Left lung (tissue), 10 donors: ENCODE measurements around the gene EIF2AK3. TPM values are rescaled to one million over a fixed set of nuclear protein-coding genes. Genes with fewer than 3 reads are reported as not detected.

Source experiments
- ATAC-seq: fragments of 200-7000 bp; cut with Tn5 transposase; one replicate; pipeline ENCODE4 v1.9.1; 2020; ENCODE audit warnings: moderate library complexity
- DNase-seq, 4 donors: peaks; one replicate each; pipeline ENCODE4 v3.0.0-alpha.2; 2013 to 2020
- H3K27ac ChIP-seq, 2 donors: fragments of 200-600 bp; sonication (generic) in 1 of 2; one replicate each; pipeline versions ENCODE4 v1.5.0 to v1.8.0; 2020 to 2021
- H3K27me3 ChIP-seq, 2 donors: fragments of 200-600 bp; sonication (generic) in 1 of 2; one replicate each; pipeline versions ENCODE4 v1.5.0 to v1.8.0; 2020 to 2021
- H3K36me3 ChIP-seq, 2 donors: fragments of 200-600 bp; sonication (generic) in 1 of 2; one replicate each; pipeline versions ENCODE4 v1.5.0 to v1.8.0; 2020 to 2021
- H3K4me1 ChIP-seq, 2 donors: fragments of 200-600 bp; one replicate each; pipeline ENCODE4 v1.8.0; 2021
- H3K4me3 ChIP-seq, 2 donors: fragments of 200-600 bp; sonication (generic) in 1 of 2; one replicate each; pipeline versions ENCODE4 v1.5.0 to v1.8.0; 2020 to 2021; ENCODE audit warnings: mild to moderate bottlenecking in 1 of 2
- H3K9me3 ChIP-seq, 2 donors: fragments of 200-600 bp; sonication (generic) in 1 of 2; one replicate each; pipeline versions ENCODE4 v1.5.0 to v1.8.0; 2020 to 2021
- CTCF ChIP-seq, 2 donors: fragments of 200-600 bp; sonication (generic) in 1 of 2; IDR thresholded peaks; one replicate each; pipeline versions ENCODE4 v1.5.0 to v1.8.0; 2021; ENCODE audit warnings: antibody characterized with exemption in 2 of 2
- intact Hi-C, 2 donors: fragments of 100-400 bp; cut with DNase I; formaldehyde crosslinking; loops; one replicate each; pipeline versions ENCODE4 v1.11.2 to v1.14.2; 2022
- polyA plus RNA-seq, 6 donors: library from polyadenylated mRNA; unstranded; fragments of 120-200 nt; gene quantifications; one replicate each; pipeline ENCODE4 v1.2.1, GENCODE V29; 2013; ENCODE audit not compliant: insufficient read length in 6 of 6
- total RNA-seq, 2 donors: library from RNA; stranded (reverse); fragmentation: NEBNext Ultra II Directional; extraction: Animal tissue kit (Norgen Biotek cat#: 25700); gene quantifications; one replicate each; pipeline ENCODE4 v1.2.1, GENCODE V29; 2021
- donor health status: DM: no; HTN: yes; CAD: no.
- donor health status: DM: no; HTN: no; CAD: no.

Gene EIF2AK3
- total and polyA plus RNA-seq, 8 donors, result 23.5 to 31.2 (median 28.1) TPM

GRCh38 chr2:88575630-88576029, 51.6 kb downstream of the EIF2AK3 start:
- intact Hi-C loops, result no loop called here
- peak; percentile 85 for ATAC-seq

GRCh38 chr2:88575051-88575450, 52.2 kb downstream of the EIF2AK3 start:
- Histone ChIP-seq H3K36me3 (peaks cover 0 to 92% of the 10 kb centered on the region in 2 donors), H3K27me3 (no peaks in the 10 kb centered on the region), H3K4me1 (no peaks in the 10 kb centered on the region), H3K9me3 (no peaks in the 10 kb centered on the region), H3K4me3 (no peak overlapping the region), H3K27ac (no peak overlapping the region)
- intact Hi-C loops, result no loop called here
- ATAC-seq (no peak), DNase-seq (no peak)
- TF ChIP-seq CTCF (IDR thresholded peaks at IDR 0.05), result no peak

More at GRCh38 chr2:88575630-88576029, 51.6 kb downstream of the EIF2AK3 start:
- H3K4me3 ChIP-seq, result no peak overlapping the region
- H3K27me3 ChIP-seq, result no peaks in the 10 kb centered on the region
- DNase-seq, result no peak
- no peaks in the 10 kb centered on the region for H3K4me1 ChIP-seq
- H3K9me3 ChIP-seq, result no peaks in the 10 kb centered on the region
- peaks cover 0 to 92% of the 10 kb centered on the region in 2 donors for H3K36me3 ChIP-seq
- H3K27ac ChIP-seq, result no peak overlapping the region
- TF ChIP-seq CTCF (IDR thresholded peaks at IDR 0.05), result no peak

GRCh38 chr2:88574445-88574844, 52.8 kb downstream of the EIF2AK3 start:
- DNase-seq (no peak), ATAC-seq (no peak)
- no peaks in the 10 kb centered on the region for H3K4me1 ChIP-seq
- H3K9me3 ChIP-seq, result no peaks in the 10 kb centered on the region
- TF ChIP-seq CTCF (IDR thresholded peaks at IDR 0.05), result no peak
- no peak overlapping the region for H3K27ac ChIP-seq
- H3K4me3 ChIP-seq, result no peak overlapping the region
- H3K27me3 ChIP-seq, result no peaks in the 10 kb centered on the region
- peaks cover 0 to 97% of the 10 kb centered on the region in 2 donors for H3K36me3 ChIP-seq
- intact Hi-C loops, result no loop called here

GRCh38 chr2:88568179-88568578, 59.1 kb downstream of the EIF2AK3 start:
- no peak for ATAC-seq
- H3K27ac ChIP-seq, result no peak overlapping the region
- no peaks in the 10 kb centered on the region for H3K27me3 ChIP-seq
- no peak for DNase-seq
- H3K4me3 ChIP-seq, result no peak overlapping the region
- peaks cover 0 to 69% of the 10 kb centered on the region in 2 donors for H3K36me3 ChIP-seq
- intact Hi-C loops, result no loop called here
- TF ChIP-seq CTCF (IDR thresholded peaks at IDR 0.05), result no peak
- no peaks in the 10 kb centered on the region for H3K4me1 ChIP-seq
- no peaks in the 10 kb centered on the region for H3K9me3 ChIP-seq

GRCh38 chr2:88564402-88564801, 62.9 kb downstream of the EIF2AK3 start:
- H3K36me3 ChIP-seq, result peaks cover 0 to 55% of the 10 kb centered on the region in 2 donors
- DNase-seq (no peak), ATAC-seq (no peak)
- no peaks in the 10 kb centered on the region for H3K27me3 ChIP-seq
- no peak overlapping the region for H3K27ac ChIP-seq
- intact Hi-C loops, result no loop called here
- no peaks in the 10 kb centered on the region for H3K4me1 ChIP-seq
- H3K9me3 ChIP-seq, result no peaks in the 10 kb centered on the region
- no peak overlapping the region for H3K4me3 ChIP-seq
- no peak for TF ChIP-seq CTCF (IDR thresholded peaks at IDR 0.05)
